Measurements from ENCODE around the gene HOXD1.

DNA sequence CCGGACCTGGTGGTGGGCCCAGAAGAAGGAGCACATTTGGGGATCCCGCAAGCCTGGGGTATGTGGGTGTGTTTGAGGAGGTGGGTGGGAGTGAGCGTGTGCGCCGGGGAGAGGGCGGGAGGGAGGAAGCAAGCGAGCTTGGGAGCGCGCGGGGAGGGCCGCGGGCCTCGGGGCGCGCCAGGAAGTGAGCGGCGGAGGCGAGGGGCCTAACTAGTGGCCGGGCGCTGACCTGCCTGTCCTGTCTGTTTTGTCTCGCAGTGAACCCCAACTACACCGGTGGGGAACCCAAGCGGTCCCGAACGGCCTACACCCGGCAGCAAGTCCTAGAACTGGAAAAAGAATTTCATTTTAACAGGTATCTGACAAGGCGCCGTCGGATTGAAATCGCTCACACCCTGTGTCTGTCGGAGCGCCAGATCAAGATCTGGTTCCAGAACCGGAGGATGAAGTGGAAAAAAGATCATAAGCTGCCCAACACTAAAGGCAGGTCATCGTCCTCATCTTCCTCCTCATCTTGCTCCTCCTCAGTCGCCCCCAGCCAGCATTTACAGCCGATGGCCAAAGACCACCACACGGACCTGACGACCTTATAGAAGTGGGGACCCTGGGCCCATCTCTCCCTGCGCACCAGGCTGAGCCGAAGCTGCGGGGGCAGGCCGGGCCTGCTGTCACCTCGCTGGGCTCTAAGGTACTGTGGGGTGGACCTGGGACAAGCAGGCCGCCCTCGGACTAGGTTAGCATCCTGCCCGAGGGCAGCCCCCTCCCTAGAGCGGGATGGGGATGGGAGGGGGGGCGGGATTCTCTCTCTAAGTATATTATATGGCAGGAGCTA is 35.9 kb upstream of the HOXD1 start:
- TF ChIP-seq, protein P1, sequence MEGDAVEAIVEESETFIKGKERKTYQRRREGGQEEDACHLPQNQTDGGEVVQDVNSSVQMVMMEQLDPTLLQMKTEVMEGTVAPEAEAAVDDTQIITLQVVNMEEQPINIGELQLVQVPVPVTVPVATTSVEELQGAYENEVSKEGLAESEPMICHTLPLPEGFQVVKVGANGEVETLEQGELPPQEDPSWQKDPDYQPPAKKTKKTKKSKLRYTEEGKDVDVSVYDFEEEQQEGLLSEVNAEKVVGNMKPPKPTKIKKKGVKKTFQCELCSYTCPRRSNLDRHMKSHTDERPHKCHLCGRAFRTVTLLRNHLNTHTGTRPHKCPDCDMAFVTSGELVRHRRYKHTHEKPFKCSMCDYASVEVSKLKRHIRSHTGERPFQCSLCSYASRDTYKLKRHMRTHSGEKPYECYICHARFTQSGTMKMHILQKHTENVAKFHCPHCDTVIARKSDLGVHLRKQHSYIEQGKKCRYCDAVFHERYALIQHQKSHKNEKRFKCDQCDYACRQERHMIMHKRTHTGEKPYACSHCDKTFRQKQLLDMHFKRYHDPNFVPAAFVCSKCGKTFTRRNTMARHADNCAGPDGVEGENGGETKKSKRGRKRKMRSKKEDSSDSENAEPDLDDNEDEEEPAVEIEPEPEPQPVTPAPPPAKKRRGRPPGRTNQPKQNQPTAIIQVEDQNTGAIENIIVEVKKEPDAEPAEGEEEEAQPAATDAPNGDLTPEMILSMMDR (IDR thresholded peaks at IDR 0.05), result no peak
- no peak for TF ChIP-seq POLR2AphosphoS5 (IDR thresholded peaks at IDR 0.05; ENCODE audit: low read depth, low read length)
- TF ChIP-seq MXI1 (IDR thresholded peaks at IDR 0.05; ENCODE audit: low read depth, low read length), result no peak

All from SK-N-SH (cell line).